ENCODE data around the gene MAB21L2.
A peak's percentile ranks its signal among the peaks of the same experiment; 100 is the strongest.
"Not testable (repeated sequence)": the region's sequence is repeated elsewhere in the genome, so short reads cannot be mapped to it uniquely, and the experiment has no call there.

Gene MAB21L2

GRCh38 chr4:150582146-150582872 is at the start of gene MAB21L2:
Gene MAB21L2, plus strand, starts transcription at chr4:150582151. Its CDS starts 879 bp downstream, at chr4:150583030.
- DNase-seq = peak; percentile 50

- no peak for DNase-seq
These were observed 48.3 kb upstream of the MAB21L2 start for GRCh38 chr4:150533673-150534072.

- no peak for DNase-seq
These were observed 47.1 kb upstream of the MAB21L2 start for GRCh38 chr4:150534818-150535217.

- DNase-seq = not testable (repeated sequence)
These were observed 44.0 kb upstream of the MAB21L2 start for GRCh38 chr4:150537911-150538310.

- no peak for DNase-seq
These were observed 41.4 kb upstream of the MAB21L2 start for GRCh38 chr4:150540536-150540935.

GRCh38 chr4:150540959-150541360 is 41.0 kb upstream of the MAB21L2 start:
- DNase-seq = no peak

GRCh38 chr4:150541681-150542080 is 40.3 kb upstream of the MAB21L2 start:
- DNase-seq = no peak

GRCh38 chr4:150543042-150543441 is 38.9 kb upstream of the MAB21L2 start:
- no peak for DNase-seq

- no peak for DNase-seq
These were observed 35.7 kb upstream of the MAB21L2 start for GRCh38 chr4:150546286-150546685.

GRCh38 chr4:150547154-150547838 is 34.7 kb upstream of the MAB21L2 start:
- DNase-seq = no peak

- DNase-seq = not testable (repeated sequence)
These were observed 24.1 kb upstream of the MAB21L2 start for GRCh38 chr4:150557811-150558210.

- DNase-seq = no peak
These were observed 20.7 kb upstream of the MAB21L2 start for GRCh38 chr4:150561143-150561737.

- no peak for DNase-seq
These were observed 19.7 kb upstream of the MAB21L2 start for GRCh38 chr4:150562250-150562649.

GRCh38 chr4:150562751-150563150 is 19.2 kb upstream of the MAB21L2 start:
- no peak for DNase-seq

- not testable (repeated sequence) for DNase-seq
These were observed 17.0 kb upstream of the MAB21L2 start for GRCh38 chr4:150564967-150565366.

- no peak for DNase-seq
These were observed 14.9 kb upstream of the MAB21L2 start for GRCh38 chr4:150567070-150567469.

- no peak for DNase-seq
These were observed 12.5 kb upstream of the MAB21L2 start for GRCh38 chr4:150569384-150569987.

- DNase-seq = no peak
These were observed 11.9 kb upstream of the MAB21L2 start for GRCh38 chr4:150569998-150570535.

- no peak for DNase-seq
These were observed 11.1 kb upstream of the MAB21L2 start for GRCh38 chr4:150570862-150571261.

GRCh38 chr4:150572704-150573504 is 9.0 kb upstream of the MAB21L2 start:
- DNase-seq = no peak

GRCh38 chr4:150573534-150573933 is 8.4 kb upstream of the MAB21L2 start:
- DNase-seq = no peak

- no peak for DNase-seq
These were observed 7.3 kb upstream of the MAB21L2 start for GRCh38 chr4:150574678-150575077.
